Measurements from ENCODE around the gene ANXA2. TPM values are rescaled to one million over a fixed set of nuclear protein-coding genes. Genes with fewer than 3 reads are reported as not detected.

ANXA2 gene
- 1,000 to 10,000 TPM in 3 of 4 donors, 100 to 1,000 TPM in 1; 609 to 2,583 (median 1,523) TPM for polyA plus RNA-seq
- long read RNA-seq, donor 1: 0 reads
- long read RNA-seq, donor 2, transcript ANXA2-203 (14 exons, 1,444 nt): minor isoform, 12 of 272 reads
- long read RNA-seq, donor 2, transcript ANXA2-204 (13 exons, 1,435 nt): major isoform, 116 of 272 reads
- long read RNA-seq, donor 2, partial matches to known transcripts: 129 of 272 reads
- long read RNA-seq, donor 2, other reads (novel, unspliced or antisense): 8 of 272 reads
- long read RNA-seq, donor 3, transcript ANXA2-204 (13 exons, 1,435 nt): major isoform, 92 of 333 reads
- long read RNA-seq, donor 3, transcript ANXA2-203 (14 exons, 1,444 nt): minor isoform, 15 of 333 reads
- long read RNA-seq, donor 3, partial matches to known transcripts: 212 of 333 reads
- long read RNA-seq, donor 3, other reads (novel, unspliced or antisense): 11 of 333 reads
- long read RNA-seq, donor 4, transcript ANXA2-204 (13 exons, 1,435 nt): major isoform, 6 of 12 reads
- long read RNA-seq, donor 4, partial matches to known transcripts: 5 of 12 reads
- long read RNA-seq, donor 4, other reads (novel, unspliced or antisense): 0 of 12 reads
- long read RNA-seq, donor 5, transcript ANXA2-203 (14 exons, 1,444 nt): minor isoform, 6 of 97 reads
- long read RNA-seq, donor 5, transcript ANXA2-204 (13 exons, 1,435 nt): major isoform, 41 of 97 reads
- long read RNA-seq, donor 5, partial matches to known transcripts: 45 of 97 reads
- long read RNA-seq, donor 5, other reads (novel, unspliced or antisense): 0 of 97 reads
- long read RNA-seq, donor 6, transcript ANXA2-203 (14 exons, 1,444 nt): minor isoform, 9 of 322 reads
- long read RNA-seq, donor 6, transcript ANXA2-204 (13 exons, 1,435 nt): major isoform, 109 of 322 reads
- long read RNA-seq, donor 6, partial matches to known transcripts: 183 of 322 reads
- long read RNA-seq, donor 6, other reads (novel, unspliced or antisense): 14 of 322 reads
- long read RNA-seq, donor 7, transcript ANXA2-203 (14 exons, 1,444 nt): minor isoform, 20 of 423 reads
- long read RNA-seq, donor 7, transcript ANXA2-204 (13 exons, 1,435 nt): major isoform, 198 of 423 reads
- long read RNA-seq, donor 7, partial matches to known transcripts: 165 of 423 reads
- long read RNA-seq, donor 7, other reads (novel, unspliced or antisense): 32 of 423 reads
- long read RNA-seq, donor 8, transcript ANXA2-204 (13 exons, 1,435 nt): major isoform, 45 of 77 reads
- long read RNA-seq, donor 8, partial matches to known transcripts: 24 of 77 reads
- long read RNA-seq, donor 8, other reads (novel, unspliced or antisense): 6 of 77 reads
- long read RNA-seq, donor 9, transcript ANXA2-204 (13 exons, 1,435 nt): major isoform, 45 of 71 reads
- long read RNA-seq, donor 9, partial matches to known transcripts: 22 of 71 reads
- long read RNA-seq, donor 9, other reads (novel, unspliced or antisense): 0 of 71 reads
- long read RNA-seq, donor 10, transcript ANXA2-203 (14 exons, 1,444 nt): minor isoform, 32 of 622 reads
- long read RNA-seq, donor 10, transcript ANXA2-204 (13 exons, 1,435 nt): major isoform, 218 of 622 reads
- long read RNA-seq, donor 10, partial matches to known transcripts: 346 of 622 reads
- long read RNA-seq, donor 10, other reads (novel, unspliced or antisense): 18 of 622 reads

GRCh38 chr15:60397772-60398445 is at the start of gene ANXA2:
Gene ANXA2, minus strand, starts transcription at chr15:60397986. Its CDS starts 11,911 bp downstream, at chr15:60386075.
- DNase-seq: peak; percentile 93
- no peak for FAIRE-seq

GRCh38 chr15:60444289-60444912 is 46.6 kb upstream of the ANXA2 start:
- FAIRE-seq (peak; percentile 76), DNase-seq (peak; percentile 26 to 33)
- no peaks in the 10 kb centered on the region for H3K27me3 ChIP-seq (ENCODE audit: control insufficient read depth in 3 of 3, insufficient read depth in 3 of 3, low read length in 3 of 3)
- peaks cover 0 to 1% (median 1%) of the 10 kb centered on the region in 3 donors for H3K36me3 ChIP-seq (ENCODE audit: control insufficient read depth in 3 of 3, insufficient read depth in 2 of 3, low read depth in 1 of 3, low read length in 3 of 3)
- no peak overlapping the region for H3K4me3 ChIP-seq (ENCODE audit: low read depth in 1 of 3, low read length in 3 of 3)
- H3K4me1 ChIP-seq (ENCODE audit: control insufficient read depth in 3 of 3, insufficient read depth in 2 of 3, low read depth in 1 of 3, low read length in 2 of 3): peaks cover 2 to 21% (median 4%) of the 10 kb centered on the region in 3 donors
- H3K9me3 ChIP-seq (ENCODE audit: control insufficient read depth in 2 of 2, insufficient read depth in 1 of 2, low read depth in 1 of 2, low read length in 1 of 2): no peaks in the 10 kb centered on the region
- WGBS, 3 donors: 84 to 92% (median 88%) methylated on average over 6 of the region's 6 CpGs
- H3K27ac ChIP-seq (ENCODE audit: low read depth in 1 of 3, low read length in 2 of 3): no peak overlapping the region

More at GRCh38 chr15:60397772-60398445, at the start of gene ANXA2:
- H3K4me1 ChIP-seq (ENCODE audit: control insufficient read depth in 3 of 3, insufficient read depth in 2 of 3, low read depth in 1 of 3, low read length in 2 of 3): peaks cover 5 to 57% (median 16%) of the 10 kb centered on the region in 3 donors
- H3K36me3 ChIP-seq (ENCODE audit: control insufficient read depth in 3 of 3, insufficient read depth in 2 of 3, low read depth in 1 of 3, low read length in 3 of 3): peaks cover 0 to 27% (median 0%) of the 10 kb centered on the region in 3 donors
- no peaks in the 10 kb centered on the region for H3K27me3 ChIP-seq (ENCODE audit: control insufficient read depth in 3 of 3, insufficient read depth in 3 of 3, low read length in 3 of 3)
- 0% methylated on average over 35 to 53 of the region's 53 CpGs for WGBS, 3 donors
- peak within 1 kb of the TSS; percentile 97 to 100 (median 99) for H3K27ac ChIP-seq (ENCODE audit: low read depth in 1 of 3, low read length in 2 of 3)
- peak within 1 kb of the TSS; percentile 81 to 91 (median 87) for H3K4me3 ChIP-seq (ENCODE audit: low read depth in 1 of 3, low read length in 3 of 3)
- H3K9me3 ChIP-seq (ENCODE audit: control insufficient read depth in 2 of 2, insufficient read depth in 1 of 2, low read depth in 1 of 2, low read length in 1 of 2): no peaks in the 10 kb centered on the region

GRCh38 chr15:60442763-60443162 is 45.0 kb upstream of the ANXA2 start:
- Histone ChIP-seq H3K4me1 (ENCODE audit: control insufficient read depth in 3 of 3, insufficient read depth in 2 of 3, low read depth in 1 of 3, low read length in 2 of 3) (peaks cover 2 to 21% (median 4%) of the 10 kb centered on the region in 3 donors), H3K27me3 (ENCODE audit: control insufficient read depth in 3 of 3, insufficient read depth in 3 of 3, low read length in 3 of 3) (no peaks in the 10 kb centered on the region), H3K27ac (ENCODE audit: low read depth in 1 of 3, low read length in 2 of 3) (peak overlapping the region in 2 of 3 donors; percentile 8 to 74), H3K9me3 (ENCODE audit: control insufficient read depth in 2 of 2, insufficient read depth in 1 of 2, low read depth in 1 of 2, low read length in 1 of 2) (no peaks in the 10 kb centered on the region), H3K4me3 (ENCODE audit: low read depth in 1 of 3, low read length in 3 of 3) (no peak overlapping the region), H3K36me3 (ENCODE audit: control insufficient read depth in 3 of 3, insufficient read depth in 2 of 3, low read depth in 1 of 3, low read length in 3 of 3) (peaks cover 0 to 6% (median 2%) of the 10 kb centered on the region in 3 donors)
- 31 to 64% (median 49%) methylated on average over 3 of the region's 3 CpGs for WGBS, 3 donors
- FAIRE-seq (no peak), DNase-seq (no peak)

GRCh38 chr15:60442031-60442650 is 44.4 kb upstream of the ANXA2 start:
- no peaks in the 10 kb centered on the region for H3K9me3 ChIP-seq (ENCODE audit: control insufficient read depth in 2 of 2, insufficient read depth in 1 of 2, low read depth in 1 of 2, low read length in 1 of 2)
- 18 to 62% (median 24%) methylated on average over 2 of the region's 2 CpGs for WGBS, 3 donors
- peaks cover 2 to 21% (median 4%) of the 10 kb centered on the region in 3 donors for H3K4me1 ChIP-seq (ENCODE audit: control insufficient read depth in 3 of 3, insufficient read depth in 2 of 3, low read depth in 1 of 3, low read length in 2 of 3)
- DNase-seq (peak; percentile 50 to 57), FAIRE-seq (no peak)
- H3K27ac ChIP-seq (ENCODE audit: low read depth in 1 of 3, low read length in 2 of 3): peak overlapping the region in 1 of 3 donors; percentile 74
- H3K36me3 ChIP-seq (ENCODE audit: control insufficient read depth in 3 of 3, insufficient read depth in 2 of 3, low read depth in 1 of 3, low read length in 3 of 3): peaks cover 0 to 12% (median 2%) of the 10 kb centered on the region in 3 donors
- no peak overlapping the region for H3K4me3 ChIP-seq (ENCODE audit: low read depth in 1 of 3, low read length in 3 of 3)
- H3K27me3 ChIP-seq (ENCODE audit: control insufficient read depth in 3 of 3, insufficient read depth in 3 of 3, low read length in 3 of 3): no peaks in the 10 kb centered on the region

- peak; percentile 62 for FAIRE-seq
- Histone ChIP-seq H3K4me3 (ENCODE audit: low read depth in 1 of 3, low read length in 3 of 3) (no peak overlapping the region), H3K27me3 (ENCODE audit: control insufficient read depth in 3 of 3, insufficient read depth in 3 of 3, low read length in 3 of 3) (no peaks in the 10 kb centered on the region), H3K4me1 (ENCODE audit: control insufficient read depth in 3 of 3, insufficient read depth in 2 of 3, low read depth in 1 of 3, low read length in 2 of 3) (peaks cover 2 to 21% (median 4%) of the 10 kb centered on the region in 3 donors), H3K27ac (ENCODE audit: low read depth in 1 of 3, low read length in 2 of 3) (peak overlapping the region in 1 of 3 donors; percentile 74), H3K36me3 (ENCODE audit: control insufficient read depth in 3 of 3, insufficient read depth in 2 of 3, low read depth in 1 of 3, low read length in 3 of 3) (peaks cover 0 to 14% (median 2%) of the 10 kb centered on the region in 3 donors), H3K9me3 (ENCODE audit: control insufficient read depth in 2 of 2, insufficient read depth in 1 of 2, low read depth in 1 of 2, low read length in 1 of 2) (no peaks in the 10 kb centered on the region)
- peak; percentile 59 to 91 for DNase-seq
- WGBS, 3 donors: 22 to 59% (median 43%) methylated on average over 1 of the region's 1 CpG
Measured at GRCh38 chr15:60441331-60441730, 43.5 kb upstream of the ANXA2 start.

- no peaks in the 10 kb centered on the region for H3K9me3 ChIP-seq (ENCODE audit: control insufficient read depth in 2 of 2, insufficient read depth in 1 of 2, low read depth in 1 of 2, low read length in 1 of 2)
- 95 to 100% (median 99%) methylated on average over 1 of the region's 1 CpG for WGBS, 3 donors
- H3K36me3 ChIP-seq (ENCODE audit: control insufficient read depth in 3 of 3, insufficient read depth in 2 of 3, low read depth in 1 of 3, low read length in 3 of 3): peaks cover 0 to 19% (median 2%) of the 10 kb centered on the region in 3 donors
- H3K27me3 ChIP-seq (ENCODE audit: control insufficient read depth in 3 of 3, insufficient read depth in 3 of 3, low read length in 3 of 3): no peaks in the 10 kb centered on the region
- no peak overlapping the region for H3K27ac ChIP-seq (ENCODE audit: low read depth in 1 of 3, low read length in 2 of 3)
- no peak overlapping the region for H3K4me3 ChIP-seq (ENCODE audit: low read depth in 1 of 3, low read length in 3 of 3)
- H3K4me1 ChIP-seq (ENCODE audit: control insufficient read depth in 3 of 3, insufficient read depth in 2 of 3, low read depth in 1 of 3, low read length in 2 of 3): peaks cover 2 to 19% (median 4%) of the 10 kb centered on the region in 3 donors
- FAIRE-seq (no peak), DNase-seq (no peak)
Measured at GRCh38 chr15:60438646-60439045, 40.9 kb upstream of the ANXA2 start.

Data from small intestine (tissue), 16 donors.